GM18519 (cell line): ENCODE results near the gene PTCH1.
A peak's percentile ranks its signal among the peaks of the same experiment; 100 is the strongest.

ENCODE experiments used
- ATAC-seq: cut with Tn5 transposase; IDR thresholded peaks from one replicate; pipeline ENCODE4 v1.9.1; 2021; ENCODE audit warnings: mild to moderate bottlenecking, moderate library complexity; ENCODE audit not compliant: unreplicated experiment, low FRiP score

PTCH1 gene

GRCh38 chr9:95513711-95514110 is 3.1 kb downstream of the PTCH1 start:
- ATAC-seq, result no peak

DNA sequence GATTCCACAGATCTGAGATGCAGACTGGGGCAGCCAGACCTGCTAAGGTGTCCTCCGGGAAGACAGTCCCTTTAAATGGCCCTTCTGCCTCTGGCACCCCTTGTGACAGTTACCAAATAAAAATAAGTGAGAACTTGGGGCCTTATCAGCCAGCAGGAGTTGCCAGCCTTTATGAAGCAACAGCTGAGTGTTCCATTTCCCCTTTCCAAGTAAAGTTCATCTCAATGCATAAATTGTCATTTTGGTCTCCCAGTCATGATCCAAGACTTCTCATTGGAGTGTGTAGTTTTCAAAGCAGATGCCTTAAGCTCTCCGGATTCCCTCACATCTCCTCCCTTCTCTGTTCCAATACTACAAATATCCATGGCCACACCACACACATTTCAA is 4.1 kb downstream of the PTCH1 start:
- ATAC-seq, result no peak

GRCh38 chr9:95511952-95512708 is 4.6 kb downstream of the PTCH1 start:
- ATAC-seq, result no peak

GRCh38 chr9:95511616-95511931 is 5.2 kb downstream of the PTCH1 start:
- ATAC-seq, result no peak

- ATAC-seq, result peak; percentile 30
These were observed 5.8 kb downstream of the PTCH1 start for GRCh38 chr9:95510709-95511615.

GRCh38 chr9:95509851-95510708 is 6.7 kb downstream of the PTCH1 start:
- no peak for ATAC-seq

- no peak for ATAC-seq
These were observed 7.6 kb downstream of the PTCH1 start for GRCh38 chr9:95508968-95509850.

GRCh38 chr9:95508242-95508967 is 8.4 kb downstream of the PTCH1 start:
- ATAC-seq, result no peak

DNA sequence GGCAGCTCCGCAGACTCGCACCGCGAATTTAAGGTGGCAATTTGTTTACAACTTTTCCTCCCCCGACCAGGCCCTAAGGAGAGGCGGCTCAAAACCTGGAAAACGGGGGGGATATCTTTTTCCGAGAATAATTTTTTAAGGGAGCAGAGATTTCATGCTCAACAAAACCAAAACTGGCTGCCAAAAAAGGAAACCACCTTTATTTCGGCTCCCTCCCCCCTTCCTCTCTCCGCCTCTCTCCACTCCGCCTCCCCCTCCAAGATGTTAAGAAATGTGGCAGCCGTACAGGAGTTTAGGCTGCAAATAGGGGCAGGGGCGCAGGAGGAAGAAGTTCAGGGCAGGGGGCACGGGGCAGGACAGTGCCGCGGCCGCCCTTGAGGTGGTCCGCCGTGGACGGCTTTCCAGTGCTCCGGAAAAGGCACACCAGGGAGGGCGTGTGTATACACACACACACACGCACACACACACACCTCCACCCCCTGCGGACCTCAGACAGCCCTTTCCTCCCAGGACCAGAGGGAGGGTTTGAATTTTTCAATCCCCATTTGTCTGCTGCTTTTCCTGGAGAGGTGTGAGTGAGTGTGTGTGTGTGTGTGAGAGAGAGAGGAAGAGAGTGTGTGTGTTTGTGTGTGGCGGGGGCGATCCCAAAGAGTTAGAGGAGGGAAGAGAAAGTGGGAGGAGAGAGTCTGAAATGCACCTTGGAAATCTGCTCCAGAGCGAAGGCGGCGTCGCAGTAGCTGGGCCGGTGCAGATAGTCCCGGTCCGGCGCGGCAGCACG is 9.1 kb downstream of the PTCH1 start:
- ATAC-seq, result no peak

DNA sequence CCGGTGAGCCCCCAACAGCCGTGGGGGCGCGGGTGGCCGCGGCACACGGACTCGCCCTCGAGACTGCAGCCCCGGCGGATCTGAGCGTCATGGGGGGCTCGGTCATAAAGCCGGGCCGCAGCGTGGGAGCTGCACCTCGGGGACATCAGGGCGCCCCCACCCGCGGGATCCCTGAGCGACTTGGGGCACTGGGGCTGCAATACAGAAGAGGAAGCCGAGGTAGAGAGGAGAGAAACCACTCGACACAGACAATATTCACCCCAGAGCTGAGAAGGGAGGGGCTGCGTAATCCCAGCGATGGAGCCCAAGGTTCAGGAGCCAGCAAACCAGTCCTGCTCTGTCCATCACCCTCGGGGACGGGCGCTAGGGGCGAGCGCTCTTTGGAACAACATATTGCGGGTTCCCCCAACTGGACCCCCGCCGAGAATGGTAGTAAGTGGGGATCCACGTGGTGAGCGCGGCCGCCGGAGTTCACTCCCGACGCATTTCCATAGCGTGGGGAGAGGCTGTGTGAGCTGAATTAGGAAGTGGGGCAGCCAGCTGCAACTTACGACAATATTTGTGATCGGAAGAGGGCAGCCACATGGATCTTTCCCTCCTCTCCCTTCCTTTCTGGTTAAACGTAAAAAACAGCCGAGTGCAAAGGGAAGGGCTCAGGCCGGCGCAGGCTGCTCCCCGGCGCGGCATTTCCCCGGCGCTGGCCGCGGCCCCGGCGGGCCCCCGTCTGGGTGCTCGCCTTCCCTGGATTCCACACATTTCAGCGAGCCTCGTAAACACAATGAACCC is 9.9 kb downstream of the PTCH1 start:
- ATAC-seq, result no peak

GRCh38 chr9:95506428-95506677 is 10.4 kb downstream of the PTCH1 start:
- ATAC-seq, result no peak

GRCh38 chr9:95505717-95506427 is 10.9 kb downstream of the PTCH1 start:
- no peak for ATAC-seq

GRCh38 chr9:95505072-95505716 is 11.6 kb downstream of the PTCH1 start:
- ATAC-seq, result no peak

GRCh38 chr9:95504053-95504963 is 12.5 kb downstream of the PTCH1 start:
- no peak for ATAC-seq

GRCh38 chr9:95503369-95503768 is 13.4 kb downstream of the PTCH1 start:
- ATAC-seq, result no peak

- no peak for ATAC-seq
These were observed 14.5 kb downstream of the PTCH1 start for GRCh38 chr9:95502248-95502647.
